ENCODE data around the gene SEMA3D. TPM values are rescaled to one million over a fixed set of nuclear protein-coding genes. Genes with fewer than 3 reads are reported as not detected.

The SEMA3D gene
- total RNA-seq, 1 donor, result 0.72 TPM

DNA sequence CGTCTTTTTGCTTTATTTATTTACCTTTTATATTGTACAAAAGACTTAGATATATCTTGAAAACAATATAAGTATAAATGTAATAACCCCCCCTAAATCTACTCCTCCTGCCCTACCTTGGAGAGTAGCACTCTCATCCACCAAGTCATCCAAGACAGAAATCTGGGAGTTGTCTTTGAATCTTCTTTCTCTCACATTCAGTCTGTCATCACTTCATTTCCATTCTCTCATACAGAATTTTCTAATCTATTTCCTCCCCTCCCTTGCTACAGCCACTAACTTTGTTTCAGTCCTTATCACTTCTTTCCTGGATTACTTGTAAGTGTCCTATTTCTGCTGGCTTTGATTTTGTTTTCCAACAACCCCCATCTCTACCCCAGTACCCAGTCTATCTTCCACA is 170.6 kb downstream of the SEMA3D start:
- DNase-seq (ENCODE audit: insufficient read length, low spot score, missing footprints), result no peak

DNA sequence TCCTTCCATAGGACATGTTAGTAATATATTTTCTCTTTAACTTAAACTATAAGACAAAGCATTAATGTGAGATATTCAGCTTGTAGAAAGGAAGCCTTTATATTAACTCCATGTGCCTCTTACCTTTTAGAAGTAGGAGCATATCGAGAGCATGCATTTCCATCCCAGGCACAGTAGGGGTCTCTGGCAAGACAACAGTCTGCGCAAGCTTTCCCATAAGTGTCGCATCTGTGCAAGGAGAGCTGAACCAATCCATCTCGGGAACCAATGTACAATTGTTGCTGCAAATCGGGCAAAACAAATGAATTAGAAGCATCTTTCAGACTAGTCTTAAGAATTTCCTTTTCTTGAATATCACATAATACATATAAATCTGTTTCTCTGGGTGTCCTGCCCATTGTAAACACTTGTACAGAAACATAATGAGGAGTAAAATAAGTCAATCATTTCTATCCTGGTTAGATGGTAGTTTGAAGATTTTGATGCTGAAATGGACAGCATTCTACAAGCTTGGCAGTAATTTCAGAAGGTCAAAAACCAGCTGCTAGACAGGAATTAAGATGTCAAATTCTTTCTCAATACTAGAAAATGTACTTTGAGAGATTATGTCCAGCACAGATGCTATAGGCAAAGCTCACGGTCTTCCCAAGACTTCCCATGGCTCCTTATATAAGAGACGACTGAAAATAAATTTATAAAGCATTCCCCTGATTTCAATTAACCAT is 171.8 kb downstream of the SEMA3D start:
- TF ChIP-seq, protein P1, sequence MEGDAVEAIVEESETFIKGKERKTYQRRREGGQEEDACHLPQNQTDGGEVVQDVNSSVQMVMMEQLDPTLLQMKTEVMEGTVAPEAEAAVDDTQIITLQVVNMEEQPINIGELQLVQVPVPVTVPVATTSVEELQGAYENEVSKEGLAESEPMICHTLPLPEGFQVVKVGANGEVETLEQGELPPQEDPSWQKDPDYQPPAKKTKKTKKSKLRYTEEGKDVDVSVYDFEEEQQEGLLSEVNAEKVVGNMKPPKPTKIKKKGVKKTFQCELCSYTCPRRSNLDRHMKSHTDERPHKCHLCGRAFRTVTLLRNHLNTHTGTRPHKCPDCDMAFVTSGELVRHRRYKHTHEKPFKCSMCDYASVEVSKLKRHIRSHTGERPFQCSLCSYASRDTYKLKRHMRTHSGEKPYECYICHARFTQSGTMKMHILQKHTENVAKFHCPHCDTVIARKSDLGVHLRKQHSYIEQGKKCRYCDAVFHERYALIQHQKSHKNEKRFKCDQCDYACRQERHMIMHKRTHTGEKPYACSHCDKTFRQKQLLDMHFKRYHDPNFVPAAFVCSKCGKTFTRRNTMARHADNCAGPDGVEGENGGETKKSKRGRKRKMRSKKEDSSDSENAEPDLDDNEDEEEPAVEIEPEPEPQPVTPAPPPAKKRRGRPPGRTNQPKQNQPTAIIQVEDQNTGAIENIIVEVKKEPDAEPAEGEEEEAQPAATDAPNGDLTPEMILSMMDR (IDR thresholded peaks at IDR 0.05; ENCODE audit: extremely low read depth, low read depth, low read length), result no peak
- no peak overlapping the region for H3K4me2 ChIP-seq (ENCODE audit: insufficient read depth, low read length)
- H2AFZ ChIP-seq (ENCODE audit: low read length), result no peak overlapping the region
- H3K9me3 ChIP-seq (ENCODE audit: low read depth, low read length), result no peaks in the 10 kb centered on the region
- H3K36me3 ChIP-seq (ENCODE audit: insufficient read depth, low read length), result no peaks in the 10 kb centered on the region
- no peaks in the 10 kb centered on the region for H4K20me1 ChIP-seq (ENCODE audit: insufficient read depth, low read length)
- H3K27ac ChIP-seq (ENCODE audit: low read depth, low read length), result no peak overlapping the region
- no peak overlapping the region for H3K4me3 ChIP-seq (ENCODE audit: insufficient read depth, low read length)
- H3K27me3 ChIP-seq (ENCODE audit: insufficient read depth, low read length), result no peaks in the 10 kb centered on the region
- no peak for DNase-seq (ENCODE audit: insufficient read length, low spot score, missing footprints)
- no peaks in the 10 kb centered on the region for H3K4me1 ChIP-seq (ENCODE audit: insufficient read depth, low read length)
- H3K79me2 ChIP-seq (ENCODE audit: insufficient read depth, low read length), result no peaks in the 10 kb centered on the region

More for the DNA sequence above, 170.6 kb downstream of the SEMA3D start:
- Histone ChIP-seq H4K20me1 (ENCODE audit: insufficient read depth, low read length) (no peaks in the 10 kb centered on the region), H3K9me3 (ENCODE audit: low read depth, low read length) (no peaks in the 10 kb centered on the region), H3K4me1 (ENCODE audit: insufficient read depth, low read length) (no peaks in the 10 kb centered on the region), H2AFZ (ENCODE audit: low read length) (no peak overlapping the region), H3K79me2 (ENCODE audit: insufficient read depth, low read length) (no peaks in the 10 kb centered on the region), H3K36me3 (ENCODE audit: insufficient read depth, low read length) (no peaks in the 10 kb centered on the region), H3K27me3 (ENCODE audit: insufficient read depth, low read length) (no peaks in the 10 kb centered on the region), H3K27ac (ENCODE audit: low read depth, low read length) (no peak overlapping the region), H3K4me2 (ENCODE audit: insufficient read depth, low read length) (no peak overlapping the region), H3K4me3 (ENCODE audit: insufficient read depth, low read length) (no peak overlapping the region)
- TF ChIP-seq, protein P1 (IDR thresholded peaks at IDR 0.05; ENCODE audit: extremely low read depth, low read depth, low read length), result no peak

DNA sequence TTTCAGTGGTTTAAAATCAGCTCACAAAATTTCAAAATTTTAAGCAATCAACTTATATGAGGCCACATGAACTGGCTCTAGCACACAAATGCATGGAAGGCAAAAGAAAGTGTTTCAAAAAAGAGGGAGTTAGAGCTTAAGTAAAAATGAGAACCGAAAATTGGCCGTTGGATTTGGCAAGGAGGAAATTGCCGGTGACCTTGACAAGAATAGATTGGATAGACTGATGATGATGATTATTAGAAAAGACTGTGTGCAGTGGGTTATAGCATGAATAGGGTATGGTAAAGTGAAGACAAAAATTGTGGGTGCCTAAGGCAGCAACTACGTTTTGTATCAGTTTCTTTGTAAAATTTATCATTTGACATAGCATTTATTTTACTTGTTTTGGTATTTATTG is 175.7 kb downstream of the SEMA3D start:
- H3K4me2 ChIP-seq (ENCODE audit: insufficient read depth, low read length), result no peak overlapping the region
- H3K9me3 ChIP-seq (ENCODE audit: low read depth, low read length), result no peaks in the 10 kb centered on the region
- no peak overlapping the region for H3K4me3 ChIP-seq (ENCODE audit: insufficient read depth, low read length)
- H3K27ac ChIP-seq (ENCODE audit: low read depth, low read length), result no peak overlapping the region
- no peaks in the 10 kb centered on the region for H3K36me3 ChIP-seq (ENCODE audit: insufficient read depth, low read length)
- H2AFZ ChIP-seq (ENCODE audit: low read length), result no peak overlapping the region
- no peaks in the 10 kb centered on the region for H3K27me3 ChIP-seq (ENCODE audit: insufficient read depth, low read length)
- TF ChIP-seq, protein P1 (IDR thresholded peaks at IDR 0.05; ENCODE audit: extremely low read depth, low read depth, low read length), result no peak
- no peaks in the 10 kb centered on the region for H3K4me1 ChIP-seq (ENCODE audit: insufficient read depth, low read length)
- H4K20me1 ChIP-seq (ENCODE audit: insufficient read depth, low read length), result no peaks in the 10 kb centered on the region
- DNase-seq (ENCODE audit: insufficient read length, low spot score, missing footprints), result no peak
- no peaks in the 10 kb centered on the region for H3K79me2 ChIP-seq (ENCODE audit: insufficient read depth, low read length)

DNA sequence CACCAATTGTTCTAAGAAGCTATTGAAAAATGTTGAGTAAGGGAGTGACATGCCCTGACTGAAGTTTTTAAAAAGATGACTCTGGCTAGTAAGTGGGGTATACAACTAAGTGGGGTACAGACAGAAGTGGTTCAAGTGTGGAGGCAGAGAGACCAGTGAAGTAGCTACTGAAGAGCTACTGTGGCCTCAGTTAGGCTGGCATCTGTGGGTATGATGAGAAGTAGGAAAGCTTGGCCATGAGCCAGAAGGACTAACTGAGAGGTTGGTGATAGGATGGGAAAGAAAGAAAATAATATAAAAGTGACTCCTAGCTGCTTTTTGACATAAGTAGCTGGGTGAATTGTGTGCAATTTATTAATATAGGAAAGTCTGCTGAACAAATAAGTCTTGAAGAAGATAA is 176.6 kb downstream of the SEMA3D start:
- no peak overlapping the region for H3K4me2 ChIP-seq (ENCODE audit: insufficient read depth, low read length)
- no peak for DNase-seq (ENCODE audit: insufficient read length, low spot score, missing footprints)
- H3K27me3 ChIP-seq (ENCODE audit: insufficient read depth, low read length), result no peaks in the 10 kb centered on the region
- H3K4me3 ChIP-seq (ENCODE audit: insufficient read depth, low read length), result no peak overlapping the region
- no peak overlapping the region for H2AFZ ChIP-seq (ENCODE audit: low read length)
- H3K4me1 ChIP-seq (ENCODE audit: insufficient read depth, low read length), result no peaks in the 10 kb centered on the region
- no peaks in the 10 kb centered on the region for H3K79me2 ChIP-seq (ENCODE audit: insufficient read depth, low read length)
- no peaks in the 10 kb centered on the region for H3K36me3 ChIP-seq (ENCODE audit: insufficient read depth, low read length)
- H3K9me3 ChIP-seq (ENCODE audit: low read depth, low read length), result no peaks in the 10 kb centered on the region
- H4K20me1 ChIP-seq (ENCODE audit: insufficient read depth, low read length), result no peaks in the 10 kb centered on the region
- H3K27ac ChIP-seq (ENCODE audit: low read depth, low read length), result no peak overlapping the region
- TF ChIP-seq, protein P1 (IDR thresholded peaks at IDR 0.05; ENCODE audit: extremely low read depth, low read depth, low read length), result no peak
